HG03196 (cell line): ENCODE data around the gene EGFR.

Experiments used
- ATAC-seq: cut with Tn5 transposase; IDR thresholded peaks from one replicate; pipeline ENCODE4 v1.9.1; 2021; ENCODE audit not compliant: unreplicated experiment

EGFR gene

DNA sequence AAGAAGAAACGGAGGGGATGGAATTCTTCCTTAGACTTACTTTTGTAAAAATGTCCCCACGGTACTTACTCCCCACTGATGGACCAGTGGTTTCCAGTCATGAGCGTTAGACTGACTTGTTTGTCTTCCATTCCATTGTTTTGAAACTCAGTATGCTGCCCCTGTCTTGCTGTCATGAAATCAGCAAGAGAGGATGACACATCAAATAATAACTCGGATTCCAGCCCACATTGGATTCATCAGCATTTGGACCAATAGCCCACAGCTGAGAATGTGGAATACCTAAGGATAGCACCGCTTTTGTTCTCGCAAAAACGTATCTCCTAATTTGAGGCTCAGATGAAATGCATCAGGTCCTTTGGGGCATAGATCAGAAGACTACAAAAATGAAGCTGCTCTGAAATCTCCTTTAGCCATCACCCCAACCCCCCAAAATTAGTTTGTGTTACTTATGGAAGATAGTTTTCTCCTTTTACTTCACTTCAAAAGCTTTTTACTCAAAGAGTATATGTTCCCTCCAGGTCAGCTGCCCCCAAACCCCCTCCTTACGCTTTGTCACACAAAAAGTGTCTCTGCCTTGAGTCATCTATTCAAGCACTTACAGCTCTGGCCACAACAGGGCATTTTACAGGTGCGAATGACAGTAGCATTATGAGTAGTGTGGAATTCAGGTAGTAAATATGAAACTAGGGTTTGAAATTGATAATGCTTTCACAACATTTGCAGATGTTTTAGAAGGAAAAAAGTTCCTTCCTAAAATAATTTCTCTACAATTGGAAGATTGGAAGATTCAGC, 187.6 kb downstream of the EGFR start:
- ATAC-seq: no peak

DNA sequence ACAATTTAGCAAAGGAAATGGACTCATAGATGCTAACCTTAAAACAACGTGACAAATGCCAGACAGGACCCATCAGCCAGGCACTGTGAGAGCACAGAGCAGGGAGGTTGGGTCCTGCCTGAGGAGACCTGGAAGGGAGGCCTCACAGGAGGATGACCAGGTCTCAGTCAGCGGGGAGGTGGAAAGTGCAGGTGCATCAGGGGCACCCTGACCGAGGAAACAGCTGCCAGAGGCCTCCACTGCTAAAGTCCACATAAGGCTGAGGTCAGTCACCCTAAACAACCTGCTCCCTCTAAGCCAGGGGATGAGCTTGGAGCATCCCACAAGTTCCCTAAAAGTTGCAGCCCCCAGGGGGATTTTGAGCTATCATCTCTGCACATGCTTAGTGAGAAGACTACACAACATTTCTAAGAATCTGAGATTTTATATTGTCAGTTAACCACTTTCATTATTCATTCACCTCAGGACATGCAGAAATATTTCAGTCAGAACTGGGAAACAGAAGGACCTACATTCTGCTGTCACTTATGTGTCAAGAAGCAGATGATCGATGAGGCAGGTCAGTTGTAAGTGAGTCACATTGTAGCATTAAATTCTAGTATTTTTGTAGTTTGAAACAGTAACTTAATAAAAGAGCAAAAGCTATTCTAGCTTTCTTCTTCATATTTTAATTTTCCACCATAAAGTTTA, 188.8 kb downstream of the EGFR start:
- ATAC-seq: no peak

DNA sequence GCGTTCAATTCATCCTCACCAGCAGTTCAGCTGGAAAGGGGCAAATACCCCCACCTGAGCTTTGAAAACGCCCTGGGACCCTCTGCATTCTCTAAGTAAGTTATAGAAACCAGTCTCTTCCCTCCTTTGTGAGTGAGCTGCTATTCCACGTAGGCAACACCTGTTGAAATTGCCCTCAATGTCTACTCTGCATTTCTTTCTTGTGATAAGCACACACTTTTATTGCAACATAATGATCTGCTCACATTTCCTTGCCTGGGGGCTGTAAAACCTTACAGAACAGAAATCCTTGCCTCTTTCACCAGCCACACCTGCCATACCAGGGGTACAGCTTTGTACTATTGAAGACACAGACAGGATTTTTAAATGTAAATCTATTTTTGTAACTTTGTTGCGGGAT, 190.5 kb downstream of the EGFR start:
- no peak for ATAC-seq

DNA sequence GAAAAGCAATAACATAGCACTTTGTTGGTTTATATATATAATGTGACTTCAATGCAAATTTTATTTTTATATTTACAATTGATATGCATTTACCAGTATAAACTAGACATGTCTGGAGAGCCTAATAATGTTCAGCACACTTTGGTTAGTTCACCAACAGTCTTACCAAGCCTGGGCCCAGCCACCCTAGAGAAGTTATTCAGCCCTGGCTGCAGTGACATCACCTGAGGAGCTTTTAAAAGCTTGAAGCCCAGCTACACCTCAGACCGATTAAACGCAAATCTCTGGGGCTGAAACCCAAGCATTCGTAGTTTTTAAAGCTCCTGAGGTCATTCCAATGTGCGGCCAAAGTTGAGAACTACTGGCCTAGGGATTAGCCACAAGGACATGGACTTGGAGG, 191.4 kb downstream of the EGFR start:
- ATAC-seq: no peak

DNA sequence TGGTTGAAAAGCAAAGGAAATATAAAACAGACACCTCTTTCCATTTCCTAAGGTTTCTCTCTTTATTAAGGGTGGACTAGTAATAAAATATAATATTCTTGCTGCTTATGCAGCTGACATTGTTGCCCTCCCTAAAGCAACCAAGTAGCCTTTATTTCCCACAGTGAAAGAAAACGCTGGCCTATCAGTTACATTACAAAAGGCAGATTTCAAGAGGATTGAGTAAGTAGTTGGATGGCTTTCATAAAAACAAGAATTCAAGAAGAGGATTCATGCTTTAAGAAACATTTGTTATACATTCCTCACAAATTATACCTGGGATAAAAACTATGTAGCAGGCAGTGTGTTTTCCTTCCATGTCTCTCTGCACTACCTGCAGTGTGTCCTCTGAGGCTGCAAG, 191.9 kb downstream of the EGFR start:
- ATAC-seq: no peak

DNA sequence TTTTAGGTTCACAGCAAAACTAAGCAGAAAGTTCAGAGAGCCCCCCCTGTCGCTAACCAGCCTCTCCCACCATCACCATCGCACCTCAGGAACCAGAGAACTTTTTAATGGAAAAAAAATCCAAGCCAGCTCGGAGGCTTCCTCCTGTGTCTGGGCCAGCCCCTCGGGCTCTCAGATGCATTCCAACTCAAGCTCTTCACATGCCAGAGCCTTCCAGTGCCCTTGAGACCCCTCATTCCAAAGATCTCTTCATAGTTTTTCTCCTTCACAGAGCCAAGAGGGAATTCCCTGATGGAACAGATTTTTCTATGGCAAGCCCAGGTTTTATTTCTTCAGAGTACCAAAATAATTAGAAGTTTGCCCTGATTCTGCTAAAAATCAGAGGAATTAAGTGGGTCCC, 192.9 kb downstream of the EGFR start:
- ATAC-seq: no peak

DNA sequence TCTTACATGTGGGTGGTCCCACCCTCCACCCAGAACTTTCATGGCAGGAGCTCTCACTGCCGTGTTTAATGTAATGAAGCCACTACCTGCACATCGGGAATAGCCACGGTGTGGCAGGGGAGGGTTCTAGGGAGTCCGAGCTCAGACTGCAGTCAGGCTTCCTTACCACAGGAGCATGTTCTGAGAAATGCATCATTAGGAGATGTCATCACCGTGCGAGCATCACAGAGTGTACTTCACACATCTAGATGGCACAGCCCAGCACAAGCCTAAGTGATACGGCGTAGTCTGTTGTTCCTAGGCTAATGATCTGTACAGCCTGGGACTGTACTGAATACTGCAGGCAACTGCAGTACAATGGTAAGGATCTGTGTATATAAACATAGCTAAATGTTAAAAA, 193.4 kb downstream of the EGFR start:
- ATAC-seq: no peak

DNA sequence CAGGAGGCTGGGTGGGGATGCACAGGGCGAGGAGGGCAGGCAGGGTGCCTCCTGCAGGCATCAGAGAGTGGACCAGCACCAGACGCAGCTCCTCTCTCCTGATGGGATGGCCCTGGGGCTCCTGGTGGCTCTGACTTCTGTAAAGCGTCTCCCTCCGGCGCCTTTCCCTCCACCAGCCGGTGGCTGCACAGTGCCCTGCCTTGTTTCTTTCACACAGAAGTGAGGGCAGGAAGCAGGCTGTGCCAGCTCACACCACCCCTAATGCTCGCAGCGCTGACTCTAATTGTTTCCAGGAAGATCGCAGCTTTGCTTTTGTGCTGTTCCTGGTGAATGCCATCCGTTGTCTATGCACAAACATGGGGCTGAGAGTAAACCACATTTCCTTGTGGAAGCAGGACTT, 194.0 kb downstream of the EGFR start:
- no peak for ATAC-seq

DNA sequence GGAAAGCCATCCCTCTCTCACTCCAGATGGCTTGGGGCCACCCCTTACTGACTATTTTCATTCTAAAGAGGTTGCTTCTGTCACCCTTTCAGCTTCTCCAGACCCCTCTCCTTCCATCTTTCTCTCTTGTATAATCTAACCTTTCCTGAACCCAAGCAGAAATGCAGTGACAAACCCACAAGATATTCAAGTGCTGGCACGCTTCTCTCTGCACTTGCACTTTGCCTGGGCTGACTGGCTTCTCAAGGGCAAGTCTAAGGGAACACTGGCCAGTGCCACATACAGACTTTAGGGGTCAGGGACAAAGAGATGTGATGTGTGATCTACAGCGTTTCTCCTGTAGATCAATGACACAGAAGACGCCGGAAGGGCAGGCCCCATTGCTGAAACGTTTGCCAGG, 195.9 kb downstream of the EGFR start:
- no peak for ATAC-seq

DNA sequence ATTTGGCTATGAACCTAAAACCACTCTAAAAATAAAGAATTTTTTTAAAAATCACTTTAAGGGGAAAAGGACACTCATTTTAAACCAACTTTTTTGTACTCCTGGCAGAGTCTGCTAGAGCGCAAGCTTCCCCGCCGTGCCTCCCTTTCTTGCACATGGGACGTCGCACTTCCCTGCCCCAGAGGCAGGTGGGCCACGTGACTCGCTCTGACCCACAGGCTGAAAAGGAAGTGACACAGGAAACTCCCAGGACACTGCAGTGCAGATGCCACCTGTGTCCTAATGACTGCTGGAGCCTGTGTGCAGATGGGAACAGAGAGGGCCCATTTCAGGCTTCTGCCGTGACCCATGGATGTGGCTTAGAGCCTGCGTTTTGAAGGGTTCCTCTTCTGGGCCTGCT, 204.2 kb downstream of the EGFR start:
- ATAC-seq: no peak

DNA sequence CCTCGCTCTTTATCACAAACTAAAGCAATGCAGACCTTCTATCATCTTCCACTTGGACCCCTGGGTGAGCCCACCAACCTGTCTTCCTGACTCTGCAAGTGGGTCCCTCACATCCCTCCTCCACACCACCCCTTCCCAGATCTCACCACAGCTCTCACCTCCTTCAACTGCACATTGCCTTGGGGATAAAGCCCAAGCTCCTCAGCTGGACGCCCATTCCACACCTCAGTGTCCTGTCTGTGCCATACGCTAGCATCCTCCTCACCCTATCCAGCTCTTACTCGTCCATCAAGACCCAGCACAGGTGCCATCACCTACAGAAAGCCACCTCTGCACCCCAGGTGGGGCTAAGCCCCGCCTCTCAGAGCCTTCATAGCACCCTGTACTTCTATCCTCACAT, 205.3 kb downstream of the EGFR start:
- no peak for ATAC-seq

DNA sequence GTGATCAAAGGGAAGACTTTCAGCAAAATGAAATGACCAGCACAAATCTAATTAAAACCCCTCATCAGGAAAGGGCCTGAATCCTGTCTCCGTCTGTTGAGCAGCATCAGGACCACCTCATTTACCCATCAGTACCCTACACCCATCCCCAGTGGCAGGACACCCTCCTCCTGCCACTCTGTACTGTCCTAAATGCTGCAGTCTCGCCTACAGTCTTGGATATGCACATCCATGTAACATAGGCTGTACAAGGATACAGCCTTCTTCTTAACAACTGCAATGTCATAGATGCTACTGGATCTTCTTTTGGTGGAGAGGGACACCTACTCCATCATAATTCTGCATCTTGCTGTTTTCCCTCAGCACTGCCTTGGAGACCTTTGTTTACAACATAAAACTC, 206.0 kb downstream of the EGFR start:
- ATAC-seq: no peak

DNA sequence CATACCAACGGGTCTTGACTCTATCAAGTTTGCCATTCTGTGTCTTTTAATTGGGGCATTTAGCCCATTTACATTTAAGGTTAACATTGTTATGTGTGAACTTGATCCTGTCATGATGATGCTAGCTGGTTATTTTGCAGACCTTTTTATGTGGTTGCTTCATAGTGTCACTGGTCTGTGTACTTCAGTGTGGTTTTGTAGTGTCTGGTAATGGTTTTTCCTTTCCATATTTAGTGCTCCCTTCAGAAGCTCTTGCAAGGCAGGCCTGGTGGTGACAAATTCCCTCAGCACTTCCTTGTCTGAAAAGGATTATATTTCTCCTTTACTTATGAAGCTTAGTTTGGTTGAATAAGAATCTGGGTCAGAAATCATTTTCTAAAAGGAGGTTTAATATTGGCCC, 211.2 kb downstream of the EGFR start:
- no peak for ATAC-seq

DNA sequence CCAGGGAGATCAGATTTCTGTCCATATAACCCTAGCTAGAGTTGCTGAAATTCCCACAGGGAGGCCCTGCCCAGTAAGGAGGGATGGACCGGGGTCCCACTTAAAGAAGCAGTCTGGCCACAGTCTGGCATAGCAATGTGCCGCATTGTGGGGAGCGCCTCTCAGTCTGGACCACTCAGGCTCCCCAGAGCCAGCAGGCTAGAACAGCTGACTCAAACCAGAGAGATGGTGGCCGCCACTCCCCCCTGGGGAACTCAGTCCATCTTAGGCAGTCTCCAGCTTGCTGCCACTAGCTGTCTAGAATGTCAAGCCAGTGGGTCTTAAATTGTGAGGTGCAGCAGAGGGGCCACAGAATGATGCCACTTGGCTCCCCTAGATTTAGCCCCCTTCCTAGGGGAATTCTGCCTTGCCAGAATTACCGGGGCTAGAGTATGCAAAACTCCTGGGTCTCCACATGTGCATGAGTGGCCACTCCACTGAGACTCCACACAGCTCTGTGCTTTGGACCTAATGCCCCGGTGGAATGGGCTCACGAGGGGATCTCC, 213.0 kb downstream of the EGFR start:
- ATAC-seq: no peak

DNA sequence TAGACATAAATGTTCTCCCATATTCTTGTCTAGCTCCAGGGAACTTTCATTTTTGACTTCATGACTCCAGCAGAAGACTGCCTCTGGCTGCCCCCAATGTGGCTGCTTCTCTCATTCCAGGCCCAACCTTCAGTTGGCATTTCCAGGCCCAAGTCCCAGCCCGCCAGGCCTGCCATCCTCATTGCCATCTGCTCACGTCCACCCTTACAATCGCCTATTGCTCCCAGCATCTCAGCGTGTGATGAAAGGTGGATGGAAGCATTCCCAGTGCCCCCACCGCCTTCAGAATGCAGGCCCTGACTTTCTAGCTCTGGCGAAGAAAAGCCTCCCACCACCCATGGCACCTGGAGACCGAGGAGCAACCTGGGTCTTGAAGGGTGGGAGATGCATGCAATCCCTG, 214.2 kb downstream of the EGFR start:
- ATAC-seq: no peak

DNA sequence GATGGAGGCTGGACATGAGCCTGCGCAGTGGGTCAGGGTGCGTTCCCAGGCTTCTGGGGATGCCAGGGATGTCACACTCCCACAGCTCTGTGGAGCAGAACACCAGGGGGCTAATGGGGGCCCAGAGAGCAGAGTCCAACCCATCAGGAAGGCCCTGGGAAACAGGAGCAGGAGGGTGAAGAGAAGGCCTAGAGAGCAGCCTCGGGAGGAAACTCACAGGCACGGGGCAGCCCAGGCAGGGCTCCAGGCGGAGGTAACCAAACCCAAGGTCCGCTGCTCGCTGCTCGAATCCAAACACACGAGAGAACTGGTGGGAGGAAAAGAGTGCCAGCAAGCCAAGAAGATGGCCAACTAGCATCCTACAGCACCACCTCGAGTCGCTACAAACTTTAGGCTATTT, 215.6 kb downstream of the EGFR start:
- no peak for ATAC-seq

DNA sequence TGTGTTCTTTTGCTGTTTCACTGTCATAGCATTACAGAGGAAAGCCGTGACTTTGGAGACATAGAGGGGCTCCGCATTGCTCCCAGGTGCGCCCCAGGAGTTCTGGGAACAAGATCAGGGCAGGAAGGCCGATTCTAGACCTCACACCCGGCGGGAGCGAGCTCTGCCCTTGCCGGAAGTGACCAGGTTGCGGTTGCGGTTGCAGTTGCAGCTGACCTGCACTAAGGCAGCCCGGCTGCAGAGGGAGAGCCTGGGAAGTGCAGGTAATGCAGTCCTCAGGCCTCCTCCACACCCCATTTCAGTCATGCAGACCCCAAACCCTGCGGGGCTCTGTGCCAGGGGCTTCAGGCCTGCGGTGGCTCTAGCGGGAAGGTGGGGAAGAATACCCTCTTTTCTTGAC, 216.3 kb downstream of the EGFR start:
- ATAC-seq: no peak

DNA sequence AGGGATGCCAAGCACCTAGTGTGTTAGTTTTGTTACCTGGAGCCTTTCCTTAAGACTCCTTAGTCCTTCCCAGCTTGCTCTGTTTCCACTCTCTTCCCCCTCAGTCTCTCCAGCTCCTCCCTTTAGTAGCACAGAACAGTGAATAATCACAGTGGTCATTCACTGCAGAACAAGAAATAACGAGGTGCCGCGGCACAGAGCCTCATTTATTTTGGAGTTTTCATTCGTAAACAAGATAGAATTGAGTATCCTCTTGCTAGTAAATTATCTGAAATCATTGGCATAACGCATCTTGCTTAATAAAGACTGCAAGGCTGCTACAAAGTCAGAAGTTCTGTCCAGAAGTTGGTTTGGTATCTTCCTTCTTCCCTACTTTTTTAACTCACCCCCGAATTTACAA, 217.0 kb downstream of the EGFR start:
- ATAC-seq: no peak

DNA sequence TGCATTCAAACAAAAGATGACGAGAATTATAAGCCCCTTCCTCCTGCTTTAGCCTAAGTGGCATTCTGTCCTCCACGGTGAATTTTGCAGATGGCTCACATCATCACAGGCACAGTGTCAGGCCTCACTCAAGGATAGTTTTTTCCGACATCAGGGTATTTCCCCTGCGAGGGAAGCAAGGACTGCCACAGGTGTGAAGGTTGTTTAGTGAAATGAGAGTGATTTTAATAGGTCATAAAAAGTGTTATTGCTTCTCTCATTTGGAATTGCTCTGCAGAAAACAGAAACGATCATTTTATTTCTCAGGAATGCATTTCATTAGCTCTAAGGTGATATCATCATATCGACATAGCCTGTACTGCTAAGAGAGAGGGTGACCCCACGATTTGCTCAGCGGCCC, 217.7 kb downstream of the EGFR start:
- ATAC-seq: no peak

DNA sequence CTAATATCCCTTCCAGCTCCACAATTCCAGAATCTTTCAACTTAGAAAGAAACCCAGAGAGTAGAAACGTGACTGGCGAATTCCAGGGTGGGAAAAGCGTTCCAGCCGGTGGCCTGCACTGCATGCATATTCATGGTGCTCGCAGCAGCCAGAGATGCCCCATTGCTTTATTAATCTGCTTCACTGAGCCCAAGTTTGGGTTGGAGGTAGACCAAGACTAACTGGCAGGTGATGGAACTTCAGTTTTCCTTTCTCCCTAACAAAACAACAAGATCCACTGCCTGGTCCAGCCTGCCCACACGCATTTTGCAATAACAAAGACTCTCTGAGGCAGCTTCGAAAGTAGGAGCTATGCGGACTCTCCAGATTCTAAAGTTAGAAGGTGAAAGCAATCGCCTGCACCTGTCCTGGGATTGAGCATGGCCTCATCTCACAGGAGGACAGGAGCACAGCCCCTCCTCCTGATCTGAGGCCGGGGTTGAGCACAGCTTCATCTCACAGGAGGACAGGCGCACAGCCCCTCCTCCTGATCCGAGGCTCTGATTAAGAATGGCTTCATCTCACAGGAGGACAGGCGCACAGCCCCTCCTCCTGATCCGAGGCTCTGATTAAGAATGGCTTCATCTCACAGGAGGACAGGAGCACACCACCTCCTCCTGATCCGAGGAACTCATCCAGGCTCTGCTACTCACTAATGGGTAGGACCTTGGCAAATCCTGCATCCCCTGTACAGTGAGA, 218.5 kb downstream of the EGFR start:
- ATAC-seq: no peak

DNA sequence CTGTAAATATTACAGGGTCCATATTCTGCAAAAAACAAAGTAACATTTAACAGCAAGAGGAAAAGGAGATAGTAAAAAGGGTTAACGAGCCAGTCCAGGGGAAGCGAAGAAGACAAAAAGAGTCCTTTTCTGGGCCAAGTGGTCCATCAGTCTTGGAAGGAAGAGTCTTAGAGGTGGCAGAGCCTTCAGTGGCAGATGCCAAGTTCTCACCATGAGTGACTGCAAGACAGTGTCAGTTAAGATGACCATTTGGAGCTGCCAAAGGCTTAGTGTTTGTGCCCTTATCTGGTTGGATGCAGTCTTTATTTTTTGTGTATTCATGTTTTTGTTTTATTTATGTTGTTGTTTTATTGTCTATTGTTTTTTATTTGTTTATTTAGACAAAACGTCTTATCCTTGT, 220.6 kb downstream of the EGFR start:
- no peak for ATAC-seq
